GM13976 (cell line): Measurements from ENCODE around the gene ZNF526.

Experiments used
- DNase-seq: peaks from one replicate; pipeline ENCODE4 v3.0.0; 2012; ENCODE audit warnings: low spot score
- in situ Hi-C: fragments of 300-500 bp; cut with MboI; formaldehyde crosslinking; loops from one replicate; pipeline ENCODE4 v1.12.0; 2022; ENCODE audit warnings: low sequenced_read_pairs, mixed read lengths, inconsistent platforms; ENCODE audit not compliant: unreplicated experiment
- TF ChIP-seq, protein P1 (sequence below): IDR thresholded peaks from 2 replicates; pipeline ENCODE4 v1.5.1; 2012; ENCODE audit warnings: borderline replicate concordance, mild to moderate bottlenecking; ENCODE audit not compliant: insufficient read depth; ENCODE audit errors: extremely low read depth, missing control alignments, control extremely low read depth

The ZNF526 gene

DNA sequence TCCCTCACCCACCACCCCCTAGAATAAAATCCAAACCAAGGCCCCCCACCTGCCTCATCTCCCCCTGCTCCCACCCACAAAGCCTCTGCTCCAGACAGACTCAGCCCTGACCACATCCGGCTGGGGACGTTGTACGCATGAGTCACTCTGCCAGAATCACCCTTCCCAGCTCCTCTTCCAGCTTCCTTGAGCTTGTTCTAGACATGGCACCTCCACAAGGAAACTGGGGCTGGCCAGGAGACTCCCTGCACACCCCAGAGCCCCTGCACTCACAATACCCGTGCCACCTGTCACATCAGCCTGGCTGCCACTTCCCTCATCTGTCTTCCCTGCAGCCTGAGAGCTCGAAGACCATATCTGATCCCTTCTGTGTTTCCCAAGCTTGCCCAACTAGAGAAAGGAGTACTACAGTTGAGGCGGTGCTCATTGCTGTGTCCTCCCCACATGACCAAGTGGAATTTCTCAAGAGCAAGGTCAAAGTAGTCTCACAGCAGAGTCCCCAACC, 12.3 kb upstream of the ZNF526 start:
- no peak for DNase-seq
- in situ Hi-C loops: no loop called here
- TF ChIP-seq, protein P1, sequence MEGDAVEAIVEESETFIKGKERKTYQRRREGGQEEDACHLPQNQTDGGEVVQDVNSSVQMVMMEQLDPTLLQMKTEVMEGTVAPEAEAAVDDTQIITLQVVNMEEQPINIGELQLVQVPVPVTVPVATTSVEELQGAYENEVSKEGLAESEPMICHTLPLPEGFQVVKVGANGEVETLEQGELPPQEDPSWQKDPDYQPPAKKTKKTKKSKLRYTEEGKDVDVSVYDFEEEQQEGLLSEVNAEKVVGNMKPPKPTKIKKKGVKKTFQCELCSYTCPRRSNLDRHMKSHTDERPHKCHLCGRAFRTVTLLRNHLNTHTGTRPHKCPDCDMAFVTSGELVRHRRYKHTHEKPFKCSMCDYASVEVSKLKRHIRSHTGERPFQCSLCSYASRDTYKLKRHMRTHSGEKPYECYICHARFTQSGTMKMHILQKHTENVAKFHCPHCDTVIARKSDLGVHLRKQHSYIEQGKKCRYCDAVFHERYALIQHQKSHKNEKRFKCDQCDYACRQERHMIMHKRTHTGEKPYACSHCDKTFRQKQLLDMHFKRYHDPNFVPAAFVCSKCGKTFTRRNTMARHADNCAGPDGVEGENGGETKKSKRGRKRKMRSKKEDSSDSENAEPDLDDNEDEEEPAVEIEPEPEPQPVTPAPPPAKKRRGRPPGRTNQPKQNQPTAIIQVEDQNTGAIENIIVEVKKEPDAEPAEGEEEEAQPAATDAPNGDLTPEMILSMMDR: no peak

DNA sequence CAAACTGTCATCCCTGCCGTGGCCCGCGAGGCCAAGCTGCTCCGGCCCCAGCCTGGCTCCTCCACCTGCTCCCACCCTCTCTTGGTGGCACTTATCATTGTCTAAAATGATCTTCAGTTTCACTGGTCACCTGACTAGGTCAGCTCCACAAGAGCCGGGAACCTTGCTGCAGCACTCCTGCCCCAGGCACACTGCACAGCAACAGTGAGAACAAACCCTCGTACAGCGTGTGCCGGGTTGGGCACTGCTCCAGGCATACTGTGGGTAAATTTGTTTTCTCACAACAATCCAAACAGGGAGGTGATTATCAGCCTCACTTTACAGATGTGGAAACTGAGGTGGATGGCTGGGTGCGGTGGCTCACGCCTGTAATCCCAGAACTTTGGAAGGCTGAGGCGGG, 11.5 kb upstream of the ZNF526 start:
- in situ Hi-C loops: no loop called here
- TF ChIP-seq, protein P1: no peak
- no peak for DNase-seq

DNA sequence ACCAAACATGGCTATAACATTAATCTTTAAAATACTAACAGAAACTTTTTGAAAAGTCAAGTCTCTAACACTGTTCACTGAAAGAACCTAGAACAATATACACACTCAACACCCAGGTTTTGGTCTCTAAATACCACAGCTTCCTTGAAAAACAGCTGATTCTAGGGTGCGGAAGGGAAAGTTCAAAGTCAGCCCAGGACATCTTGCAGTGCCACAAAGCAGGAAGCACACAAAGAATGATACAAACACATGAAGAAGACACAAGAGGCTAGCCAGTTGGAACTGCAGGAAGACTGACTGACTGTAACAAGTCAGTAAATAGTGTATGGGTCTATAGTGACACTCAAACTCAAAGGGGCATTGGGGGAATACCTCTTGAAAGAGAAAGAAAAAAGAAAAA, 7.2 kb upstream of the ZNF526 start:
- DNase-seq: no peak
- in situ Hi-C loops: no loop called here
- TF ChIP-seq, protein P1: no peak

DNA sequence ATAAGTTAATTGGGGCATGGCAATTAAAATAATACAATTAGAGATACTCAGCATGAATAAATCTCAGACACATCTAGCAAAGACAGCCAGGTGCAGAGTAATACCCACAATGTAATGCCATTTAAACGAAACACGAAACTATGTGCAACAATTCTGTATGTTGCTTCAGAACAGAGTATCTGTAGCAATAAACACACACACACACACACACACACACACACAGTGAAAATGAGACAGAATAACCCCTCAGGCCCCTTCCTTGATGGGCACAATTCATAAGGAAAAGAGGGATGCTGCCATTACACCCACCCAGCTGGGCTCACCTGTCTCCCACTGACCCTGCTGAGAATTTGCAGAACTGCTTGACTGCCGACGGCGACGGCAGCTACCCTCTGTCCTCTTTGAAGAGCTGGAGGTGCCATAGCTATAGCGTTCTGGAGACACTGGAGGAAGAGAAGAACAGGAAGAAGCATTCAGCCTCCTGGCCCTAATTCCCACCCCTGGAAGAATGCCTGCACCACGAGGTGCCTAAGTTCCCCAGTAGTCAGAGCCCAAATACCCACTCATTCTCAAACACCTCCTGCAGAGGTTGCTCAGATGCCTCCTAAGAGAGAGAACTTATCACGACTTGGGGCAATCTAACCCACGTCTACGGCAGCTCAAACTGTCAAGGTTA, 5.2 kb upstream of the ZNF526 start:
- in situ Hi-C loops: no loop called here
- TF ChIP-seq, protein P1: no peak
- DNase-seq: no peak

DNA sequence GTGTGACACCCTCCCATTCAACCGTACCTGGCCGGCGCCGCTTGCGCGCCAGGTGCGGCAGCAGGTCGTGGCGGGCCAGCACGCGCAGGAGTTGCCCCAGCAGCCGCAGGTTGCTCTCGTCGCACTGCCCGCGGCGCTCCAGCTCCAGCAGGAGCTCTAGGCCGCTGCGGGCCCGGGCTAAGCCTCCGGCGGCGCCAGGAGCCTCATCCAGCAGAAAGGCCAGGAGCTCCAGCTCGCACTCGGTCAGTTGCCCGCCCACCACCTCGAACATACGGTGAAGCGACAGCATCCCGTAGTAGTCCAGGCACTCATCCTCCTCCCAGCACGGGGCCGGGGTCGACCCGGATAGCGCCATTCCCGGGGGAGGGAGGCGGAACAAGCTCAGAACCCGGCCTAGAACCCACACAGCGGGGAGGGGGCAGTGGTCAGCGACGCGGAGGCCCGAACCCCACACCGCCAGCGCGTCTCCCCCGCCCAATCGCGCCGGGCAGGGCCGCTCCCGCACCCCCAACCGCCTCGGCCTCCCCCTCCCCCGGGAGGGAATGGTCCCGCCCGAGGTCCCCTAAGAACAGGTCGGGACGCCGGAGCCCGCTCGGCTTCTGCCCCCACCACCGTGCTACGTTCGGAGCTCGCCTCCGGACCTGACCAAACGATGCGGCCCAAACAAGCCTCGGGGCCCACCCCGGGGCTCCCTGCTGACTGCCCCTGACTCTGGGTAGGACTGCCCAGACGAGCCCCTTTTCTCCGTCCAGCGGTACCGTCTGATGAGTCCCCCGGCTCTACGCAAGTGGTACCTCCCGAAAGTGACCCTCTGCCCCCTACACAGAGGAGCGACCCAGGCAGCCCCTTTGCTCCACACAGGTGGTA, 3.2 kb upstream of the ZNF526 start:
- TF ChIP-seq, protein P1: no peak

DNA sequence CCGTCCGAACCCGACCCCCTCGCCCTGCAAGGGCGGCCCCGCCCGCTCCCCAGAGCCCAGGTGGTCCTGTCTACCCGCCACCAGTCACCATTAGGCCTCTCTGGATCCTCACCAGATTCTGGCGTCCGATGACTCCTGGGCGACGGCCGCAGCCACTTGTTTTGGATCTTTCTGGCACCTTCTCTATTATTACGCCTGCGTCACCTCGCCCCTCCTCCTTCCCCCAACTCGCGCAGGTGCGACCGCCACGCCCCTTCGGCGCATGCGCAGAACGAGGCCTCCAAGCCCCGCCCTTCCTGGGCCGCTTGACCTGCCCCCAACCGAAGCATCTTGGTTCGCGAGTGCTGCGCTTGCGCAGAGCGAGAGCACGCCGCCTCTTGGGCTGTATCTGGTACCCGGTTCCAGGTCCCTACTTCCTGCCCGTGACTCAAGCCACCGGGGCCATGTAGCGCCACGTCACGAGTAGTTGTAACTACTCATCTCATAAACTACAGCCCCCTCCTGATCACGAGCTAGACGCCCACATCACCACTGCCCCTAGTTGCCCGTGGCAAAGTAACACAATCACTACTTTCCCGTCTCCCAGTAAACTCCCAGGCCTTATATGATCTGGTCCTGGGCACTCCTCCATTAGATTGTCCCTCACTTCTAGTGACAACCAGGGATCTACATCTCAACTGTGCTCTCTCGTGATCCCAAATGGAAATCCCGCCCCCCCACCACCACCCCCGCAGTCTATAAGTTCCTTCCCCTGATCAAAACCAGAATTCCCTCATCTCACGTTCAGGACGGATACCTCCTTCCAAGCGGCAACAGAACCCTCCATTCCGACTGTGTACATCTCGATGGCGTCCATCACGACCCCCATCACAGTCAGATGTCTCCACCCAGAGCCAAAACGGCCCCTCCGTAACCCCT, 2.3 kb upstream of the ZNF526 start, which contains the start of gene DEDD2:
TSS of gene DEDD2 (minus strand) at position 158 of the 918 bp plus-strand sequence. CDS start 670 bp downstream, outside the sequence.
- TF ChIP-seq, protein P1: no peak
- in situ Hi-C loops: no loop called here
- DNase-seq: peak; percentile 98

More for the DNA sequence above, 3.2 kb upstream of the ZNF526 start:
- in situ Hi-C loops: no loop called here
- peak; percentile 59 for DNase-seq
